A549 treated with DMSO at 1 μM for 4 hours (cell line): ENCODE data around the gene RHOT2. TPM values are rescaled to one million over a fixed set of nuclear protein-coding genes. Genes with fewer than 3 reads are reported as not detected.

ENCODE experiments used
- total RNA-seq: library from RNA; stranded (reverse); fragments of 200-300 nt; extraction: Qiagen RNA extraction; gene quantifications from 5 replicates; pipeline ENCODE4 v1.2.3, GENCODE V29; 2022; ENCODE audit warnings: low read depth

RHOT2 gene
- 64.2 to 95.4 TPM (median 87.5 TPM) in 5 replicates for total RNA-seq

GRCh38 chr16:667780-668518 lies at the start of gene RHOT2:
RHOT2 (plus strand) TSS chr16:668132; CDS start chr16:668200, 68 bp downstream.

GRCh38 chr16:630815-631405 lies 37.0 kb upstream of the RHOT2 start, which contains the start of gene WFIKKN1:
WFIKKN1 (plus strand) TSS chr16:630985; CDS start chr16:631254, 269 bp downstream.

GRCh38 chr16:636206-637080 lies 31.5 kb upstream of the RHOT2 start, which contains the start of gene METTL26:
METTL26 (minus strand) TSS chr16:636305; CDS start chr16:636290, 15 bp downstream.

GRCh38 chr16:641326-642188 lies 26.4 kb upstream of the RHOT2 start, which contains the start of gene MCRIP2:
MCRIP2 (plus strand) TSS chr16:641828; CDS start chr16:641992, 164 bp downstream.

GRCh38 chr16:648781-649589 lies 18.9 kb upstream of the RHOT2 start, which contains the start of gene WDR90:
WDR90 (plus strand) TSS chr16:649365; CDS start chr16:649417, 52 bp downstream.

GRCh38 chr16:674968-675883 lies 7.3 kb downstream of the RHOT2 start, which contains the start of gene RHBDL1:
RHBDL1 (plus strand) TSS chr16:675671; CDS start chr16:675791, 120 bp downstream.

GRCh38 chr16:679814-680624 lies 12.1 kb downstream of the RHOT2 start, which contains the start of gene STUB1:
STUB1 (plus strand) TSS chr16:680410; CDS start chr16:680526, 116 bp downstream.

GRCh38 chr16:684071-684794 lies 16.3 kb downstream of the RHOT2 start, which contains the start of gene JMJD8:
JMJD8 (minus strand) TSS chr16:684334; CDS start chr16:684319, 15 bp downstream.

GRCh38 chr16:705431-706188 lies 37.7 kb downstream of the RHOT2 start, which contains the start of gene FBXL16:
FBXL16 (minus strand) TSS chr16:705801; CDS start chr16:697405, 8,396 bp downstream.

GRCh38 chr16:714558-715476 lies 46.9 kb downstream of the RHOT2 start, which contains the start of gene METRN:
METRN (plus strand) TSS chr16:715118; CDS start chr16:715290, 172 bp downstream.

GRCh38 chr16:720990-721764 lies 53.2 kb downstream of the RHOT2 start, which contains the start of gene ANTKMT:
ANTKMT (plus strand) TSS chr16:721146; CDS start chr16:721275, 129 bp downstream.

